Pancreas (tissue), 10 donors: Measurements from ENCODE around the gene SARS2. TPM values are rescaled to one million over a fixed set of nuclear protein-coding genes. Genes with fewer than 3 reads are reported as not detected.
"Not testable (repeated sequence)": the region's sequence is repeated elsewhere in the genome, so short reads cannot be mapped to it uniquely, and the experiment has no call there.

Source experiments
- ATAC-seq, 4 donors: fragments of 200-7000 bp; cut with Tn5 transposase; one replicate each; pipeline versions ENCODE4 v1.8.0 to v1.9.1; 2020; ENCODE audit warnings: mild to moderate bottlenecking in 4 of 4, moderate library complexity in 4 of 4
- DNase-seq, 6 donors: peaks; one replicate each; pipeline ENCODE4 v3.0.0-alpha.2; 2020
- FAIRE-seq: peaks from 2 replicates; lab custom pipeline; 2012; peaks lifted over from hg19 to GRCh38; lab: Jason Lieb, UNC
- H3K27ac ChIP-seq, 4 donors: fragments of 200-600 bp; sonication (generic); 1 replicate in 3 of 4; 2 replicates in 1 of 4; pipeline versions ENCODE4 v1.5.0 to v1.8.0; 2020
- H3K27me3 ChIP-seq, 4 donors: fragments of 200-600 bp; one replicate each; pipeline ENCODE4 v1.8.0; 2021
- H3K36me3 ChIP-seq, 3 donors: fragments of 200-600 bp; sonication (generic) in 1 of 3; one replicate each; pipeline versions ENCODE4 v1.5.0 to v1.8.0; 2020 to 2021
- H3K4me1 ChIP-seq, 3 donors: fragments of 200-600 bp; one replicate each; pipeline ENCODE4 v1.8.0; 2021
- H3K4me3 ChIP-seq, 4 donors: fragments of 200-600 bp; sonication (generic) in 2 of 4; one replicate each; pipeline versions ENCODE4 v1.5.0 to v1.8.0; 2020 to 2021
- H3K9me3 ChIP-seq, 4 donors: fragments of 200-600 bp; one replicate each; pipeline ENCODE4 v1.8.0; 2021
- CTCF ChIP-seq, 4 donors: fragments of 200-600 bp; sonication (generic) in 3 of 4; IDR thresholded peaks; one replicate each; pipeline versions ENCODE4 v1.5.0 to v1.8.0; 2021; ENCODE audit warnings: antibody characterized with exemption in 4 of 4
- WGBS, 2 donors: extraction: QIAGEN DNeasy Blood & Tissue Kit; methylation state at CpG; one replicate each; pipeline ENCODE4 v1.1.7; 2013; 5-methylcytosine and 5-hydroxymethylcytosine counted together
- intact Hi-C, 3 donors: fragments of 100-400 bp; cut with DNase I; formaldehyde crosslinking; loops; one replicate each; pipeline versions ENCODE4 v1.11.1 to v1.14.2; 2022
- polyA plus RNA-seq, 2 donors: library from polyadenylated mRNA; stranded (reverse); fragments of 200-250 nt; gene quantifications; one replicate each; pipeline ENCODE4 v1.2.3, GENCODE V29; 2013
- total RNA-seq, 6 donors: library from RNA; stranded (reverse); fragmentation: NEBNext Ultra II Directional in 4 of 6; extraction: Animal tissue kit (Norgen Biotek cat#: 25700) in 4 of 6; gene quantifications; one replicate each; pipeline versions ENCODE4 v1.2.1 to v1.2.4, GENCODE V29; 2021 to 2023
- donor health status: healthy with polysubstance abuse.
- donor health status: DM: no; HTN: no; CAD: no; lungs with moderate emphysema.
- donor health status: DM: no; HTN: no; CAD: no.
- donor health status: control.
- donor health status: control.
- donor health status: Bipolar disorder and iron deficiency.
- donor health status: DM: yes; HTN: yes; CAD: no.
- donor health status: DM: no; HTN: no; CAD: no.
- donor health status: DM: no; HTN: no; CAD: no.
- donor health status: DM: yes; HTN: yes; CAD: no.

The SARS2 gene
- total and polyA plus RNA-seq, 8 donors = 8.8 to 80.6 (median 15.4) TPM

- H3K36me3 ChIP-seq = peaks cover 0 to 20% (median 0%) of the 10 kb centered on the region in 3 donors
- TF ChIP-seq CTCF (IDR thresholded peaks at IDR 0.05) = no peak
- 90% methylated on average over 5 of the region's 5 CpGs for WGBS, 2 donors
- DNase-seq (no peak), FAIRE-seq (no peak), ATAC-seq (no peak)
- no peak overlapping the region for H3K27ac ChIP-seq
- intact Hi-C loops = no loop called here
- H3K9me3 ChIP-seq = no peaks in the 10 kb centered on the region
- peaks cover 0 to under 1% (median 0%) of the 10 kb centered on the region in 3 donors for H3K4me1 ChIP-seq
- no peak overlapping the region for H3K4me3 ChIP-seq
- H3K27me3 ChIP-seq = no peaks in the 10 kb centered on the region
These were observed 37.7 kb downstream of the SARS2 start for GRCh38 chr19:38892841-38893240.

- H3K9me3 ChIP-seq = no peaks in the 10 kb centered on the region
- intact Hi-C loops = no loop called here
- no peak overlapping the region for H3K4me3 ChIP-seq
- H3K27ac ChIP-seq = no peak overlapping the region
- no peaks in the 10 kb centered on the region for H3K27me3 ChIP-seq
- TF ChIP-seq CTCF (IDR thresholded peaks at IDR 0.05) = no peak
- ATAC-seq (no peak), DNase-seq (no peak), FAIRE-seq (no peak)
- no peaks in the 10 kb centered on the region for H3K4me1 ChIP-seq
- WGBS, 2 donors = 83 to 84% methylated on average over 6 of the region's 6 CpGs
- H3K36me3 ChIP-seq = peaks cover 0 to 20% (median 0%) of the 10 kb centered on the region in 3 donors
These were observed 38.8 kb downstream of the SARS2 start for GRCh38 chr19:38891771-38892170.

GRCh38 chr19:38890686-38891085 lies 39.9 kb downstream of the SARS2 start:
- TF ChIP-seq CTCF (IDR thresholded peaks at IDR 0.05) = no peak
- no peak for FAIRE-seq
- H3K9me3 ChIP-seq = no peaks in the 10 kb centered on the region
- H3K36me3 ChIP-seq = peaks cover 0 to 20% (median 0%) of the 10 kb centered on the region in 3 donors
- no peak for ATAC-seq
- DNase-seq = no peak
- H3K27me3 ChIP-seq = no peaks in the 10 kb centered on the region
- H3K27ac ChIP-seq = no peak overlapping the region
- peaks cover 0 to 3% (median 0%) of the 10 kb centered on the region in 3 donors for H3K4me1 ChIP-seq
- no peak overlapping the region for H3K4me3 ChIP-seq
- intact Hi-C loops = no loop called here

- ATAC-seq (no peak), DNase-seq (no peak), FAIRE-seq (no peak)
- no peak for TF ChIP-seq CTCF (IDR thresholded peaks at IDR 0.05)
- no peak overlapping the region for H3K4me3 ChIP-seq
- H3K4me1 ChIP-seq = peaks cover 0 to 3% (median 0%) of the 10 kb centered on the region in 3 donors
- no peaks in the 10 kb centered on the region for H3K9me3 ChIP-seq
- no peak overlapping the region for H3K27ac ChIP-seq
- WGBS, 2 donors = 86 to 90% methylated on average over 8 of the region's 8 CpGs
- intact Hi-C loops = no loop called here
- H3K27me3 ChIP-seq = no peaks in the 10 kb centered on the region
- H3K36me3 ChIP-seq = peaks cover 0 to 20% (median 0%) of the 10 kb centered on the region in 3 donors
These were observed 40.8 kb downstream of the SARS2 start for GRCh38 chr19:38889803-38890202.

GRCh38 chr19:38888876-38889275 lies 41.7 kb downstream of the SARS2 start:
- 92 to 94% methylated on average over 17 of the region's 17 CpGs for WGBS, 2 donors
- no peak for TF ChIP-seq CTCF (IDR thresholded peaks at IDR 0.05)
- DNase-seq (no peak), ATAC-seq (no peak), FAIRE-seq (no peak)
- no peaks in the 10 kb centered on the region for H3K27me3 ChIP-seq
- H3K27ac ChIP-seq = no peak overlapping the region
- H3K4me1 ChIP-seq = peaks cover 0 to 3% (median 0%) of the 10 kb centered on the region in 3 donors
- intact Hi-C loops = no loop called here
- H3K4me3 ChIP-seq = no peak overlapping the region
- peaks cover 0 to 20% (median 0%) of the 10 kb centered on the region in 3 donors for H3K36me3 ChIP-seq
- no peaks in the 10 kb centered on the region for H3K9me3 ChIP-seq

- intact Hi-C loops, DNase-seq, FAIRE-seq, H3K4me3 ChIP-seq, ATAC-seq, H3K4me1 ChIP-seq, H3K9me3 ChIP-seq, H3K27me3 ChIP-seq, H3K27ac ChIP-seq: not testable (repeated sequence)
- 92 to 100% methylated on average over 3 of the region's 3 CpGs for WGBS, 2 donors
- peaks cover 0 to 17% (median 0%) of the 10 kb centered on the region in 3 donors for H3K36me3 ChIP-seq
These were observed 45.9 kb downstream of the SARS2 start for GRCh38 chr19:38884691-38885090.
